ES-I3 (cell line): ENCODE data around the gene CYP2A6.
A peak's percentile ranks its signal among the peaks of the same experiment; 100 is the strongest.

Source experiments
- H3K36me3 ChIP-seq: 2 replicates; pipeline ENCODE4 v1.6.1; 2013; ENCODE audit warnings: mild to moderate bottlenecking, low read length, control low read depth, moderate library complexity; ENCODE audit not compliant: insufficient read depth
- H3K4me1 ChIP-seq: 2 replicates; pipeline ENCODE4 v1.6.1; 2013; ENCODE audit warnings: mild to moderate bottlenecking, control low read depth, low read length; ENCODE audit not compliant: insufficient read depth
- H3K9ac ChIP-seq: 2 replicates; pipeline ENCODE4 v1.6.1; 2013; ENCODE audit warnings: low read depth, mild to moderate bottlenecking, low read length, moderate library complexity
- H3K9me3 ChIP-seq: 2 replicates; pipeline ENCODE4 v1.6.1; 2013; ENCODE audit warnings: mild to moderate bottlenecking, low read length, moderate library complexity; ENCODE audit not compliant: control insufficient read depth, insufficient read depth

Gene CYP2A6

DNA sequence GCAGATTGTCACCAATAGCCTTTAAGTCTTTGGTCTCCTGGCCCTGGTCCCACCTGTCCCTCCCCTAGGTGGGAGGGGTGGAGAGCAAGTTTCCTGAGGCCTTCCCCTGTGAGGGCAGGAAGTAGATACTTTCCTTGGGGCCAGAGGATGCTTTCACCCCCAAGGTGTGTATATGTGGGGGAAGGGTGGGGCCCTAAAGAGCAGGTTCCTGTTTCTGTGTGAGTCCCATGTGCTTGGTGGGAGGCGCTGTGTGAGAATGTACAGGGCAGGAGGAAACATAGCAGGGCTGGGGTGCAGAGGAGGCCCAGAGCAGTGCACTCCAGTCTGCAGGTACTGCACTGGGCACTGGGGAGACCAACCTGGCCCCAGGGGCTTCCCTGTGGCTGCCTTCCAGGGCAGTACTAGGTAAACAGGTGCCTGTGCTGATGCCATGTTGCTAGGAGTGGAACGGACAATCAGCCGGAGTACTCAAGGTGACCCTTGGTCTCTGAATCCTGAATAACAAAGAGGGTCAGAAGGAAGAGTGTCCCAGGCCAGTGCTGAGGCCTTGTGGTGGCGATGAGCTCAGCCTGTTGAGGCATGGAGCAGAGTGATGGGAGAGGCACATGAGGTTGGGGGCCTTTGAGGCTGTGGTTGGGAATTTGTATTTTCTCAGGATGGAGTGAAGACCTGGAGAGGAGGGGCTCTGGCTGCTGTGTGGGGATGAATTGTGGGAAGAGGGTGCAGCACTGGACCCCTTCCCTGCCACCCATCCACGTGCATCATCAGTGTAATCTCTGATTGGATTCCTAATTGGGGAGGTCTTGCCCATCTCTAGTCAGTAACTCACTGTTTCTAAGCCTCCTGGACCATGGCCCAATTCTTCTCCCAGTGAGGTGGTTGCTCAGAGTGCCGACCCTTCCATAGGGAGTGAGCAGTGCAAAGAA is 46.1 kb downstream of the CYP2A6 start:
- H3K36me3 ChIP-seq = no peaks in the 10 kb centered on the region; the same call in 1 of the 2 replicates
- peaks cover 31% of the 10 kb centered on the region for H3K4me1 ChIP-seq

DNA sequence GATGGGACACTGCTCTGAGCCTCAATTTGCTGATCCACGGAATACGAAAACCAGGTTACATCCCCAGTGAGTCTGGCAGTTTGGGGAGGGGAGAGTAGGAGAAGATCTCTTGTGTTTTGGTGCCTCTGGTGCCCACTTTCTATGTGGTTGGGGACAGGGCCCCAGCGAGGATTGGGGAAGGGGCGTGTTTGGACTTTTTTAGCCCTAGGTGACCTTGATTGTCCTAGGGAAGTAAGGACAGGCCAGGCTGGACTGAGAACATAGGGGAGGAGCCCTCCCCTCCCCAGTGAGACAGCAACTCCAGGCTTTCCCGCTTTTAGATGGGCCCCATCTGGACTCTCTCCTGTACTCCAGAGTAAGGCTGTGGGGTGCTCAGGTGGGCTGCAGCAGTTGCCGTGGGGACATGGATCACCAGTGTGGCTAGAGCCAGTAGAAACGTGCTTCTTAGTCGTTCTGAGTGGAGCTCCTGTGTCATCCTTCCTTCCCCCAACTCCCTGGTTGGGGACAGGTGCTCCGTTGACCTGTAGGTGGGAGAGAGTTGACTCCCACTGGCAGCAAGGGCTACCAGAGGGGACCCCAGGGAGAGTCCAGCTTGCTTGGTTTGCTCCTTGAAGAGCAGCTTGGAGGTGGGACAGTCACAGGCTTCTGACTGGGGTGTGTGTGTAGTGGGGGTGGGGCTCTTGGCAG is 46.9 kb downstream of the CYP2A6 start:
- Histone ChIP-seq H3K9ac (no peak overlapping the region), H3K36me3 (no peaks in the 10 kb centered on the region; the same call in 1 of the 2 replicates), H3K4me1 (peaks cover 31% of the 10 kb centered on the region), H3K9me3 (no peaks in the 10 kb centered on the region)

More for the DNA sequence above, 46.1 kb downstream of the CYP2A6 start:
- H3K9ac ChIP-seq = no peak overlapping the region
- no peaks in the 10 kb centered on the region for H3K9me3 ChIP-seq

DNA sequence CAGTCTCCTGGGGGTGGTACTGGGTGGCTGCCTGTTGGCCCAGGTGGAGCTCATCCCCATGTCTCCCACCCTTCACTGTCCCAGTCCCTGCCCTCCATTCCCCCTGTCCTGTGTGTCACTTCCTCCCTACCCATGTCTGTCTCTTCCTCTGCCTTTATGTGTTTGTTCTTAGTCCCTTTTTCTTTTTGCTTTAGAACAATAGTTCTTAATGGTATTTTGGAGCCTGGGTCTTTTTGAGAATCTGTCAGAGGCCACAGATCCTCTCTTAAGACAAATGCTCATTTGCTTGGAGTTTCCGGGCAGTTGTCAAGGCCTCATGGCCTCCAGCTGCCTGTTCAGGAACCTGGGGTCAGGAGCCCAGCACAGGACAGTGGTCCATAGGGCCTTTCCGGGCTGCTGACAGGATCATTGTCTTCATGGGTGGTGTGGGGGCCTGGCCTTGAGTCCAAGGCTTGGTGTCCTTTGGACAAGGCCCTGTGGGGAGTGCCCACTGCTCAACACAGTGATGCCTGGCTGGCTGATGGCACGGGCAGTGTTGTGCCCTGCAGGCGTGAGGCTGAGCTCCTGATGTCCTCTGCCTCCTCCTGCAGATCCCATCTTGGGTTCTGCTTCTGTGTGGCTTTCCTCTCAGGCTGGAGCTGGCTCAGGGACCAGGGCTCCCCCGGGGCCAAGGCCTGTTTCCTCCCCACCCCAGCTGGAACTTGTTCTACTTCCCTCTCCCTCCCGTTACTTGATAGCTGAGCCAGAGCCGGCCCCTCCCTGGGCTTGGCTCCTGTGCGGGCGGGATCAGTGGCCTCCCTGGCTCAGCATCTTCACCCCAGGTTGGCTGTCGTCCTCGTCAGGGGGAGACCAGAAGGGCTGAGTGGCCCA is 47.7 kb downstream of the CYP2A6 start:
- no peaks in the 10 kb centered on the region; the same call in 1 of the 2 replicates for H3K36me3 ChIP-seq
- no peaks in the 10 kb centered on the region for H3K9me3 ChIP-seq
- no peak overlapping the region for H3K9ac ChIP-seq
- peaks cover 30% of the 10 kb centered on the region for H3K4me1 ChIP-seq

DNA sequence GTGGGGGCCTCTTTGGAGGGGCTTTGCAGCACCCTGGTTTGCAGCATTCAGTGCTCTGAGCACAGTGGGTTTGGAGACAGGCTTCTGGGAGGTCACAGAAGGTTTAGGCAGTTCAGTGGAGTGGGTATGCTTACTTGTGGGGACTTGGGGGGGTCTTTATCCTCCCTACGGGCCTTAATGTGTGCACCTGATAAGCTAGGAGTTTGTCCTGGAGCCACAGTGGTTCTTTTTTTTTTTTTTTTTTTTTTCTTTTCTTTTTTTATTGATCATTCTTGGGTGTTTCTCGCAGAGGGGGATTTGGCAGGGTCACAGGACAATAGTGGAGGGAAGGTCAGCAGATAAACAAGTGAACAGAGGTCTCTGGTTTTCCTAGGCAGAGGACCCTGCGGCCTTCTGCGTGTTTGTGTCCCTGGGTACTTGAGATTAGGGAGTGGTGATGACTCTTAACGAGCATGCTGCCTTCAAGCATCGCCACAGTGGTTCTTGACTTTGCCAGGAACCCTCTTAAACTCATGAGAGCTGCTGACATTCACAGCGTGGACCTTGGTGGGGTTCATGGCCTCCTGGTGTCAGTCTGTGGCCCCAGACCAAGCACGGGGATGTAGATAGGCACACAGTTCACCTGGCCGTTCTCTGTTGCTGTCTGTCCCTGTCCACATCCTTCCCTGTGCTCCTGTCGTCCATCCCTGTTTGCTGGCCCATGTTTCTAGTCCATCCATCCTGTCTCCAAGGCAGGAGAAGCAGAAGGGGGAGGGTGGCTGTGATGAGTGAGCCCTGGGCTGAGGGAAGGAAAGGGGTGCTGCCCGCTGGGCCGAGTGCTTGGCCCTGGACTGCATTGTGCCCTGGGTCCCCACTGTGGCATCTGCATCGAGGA is 48.6 kb downstream of the CYP2A6 start:
- H3K4me1 ChIP-seq = peaks cover 25% of the 10 kb centered on the region
- H3K9me3 ChIP-seq = no peaks in the 10 kb centered on the region
- H3K9ac ChIP-seq = no peak overlapping the region
- H3K36me3 ChIP-seq = no peaks in the 10 kb centered on the region; the same call in 1 of the 2 replicates

DNA sequence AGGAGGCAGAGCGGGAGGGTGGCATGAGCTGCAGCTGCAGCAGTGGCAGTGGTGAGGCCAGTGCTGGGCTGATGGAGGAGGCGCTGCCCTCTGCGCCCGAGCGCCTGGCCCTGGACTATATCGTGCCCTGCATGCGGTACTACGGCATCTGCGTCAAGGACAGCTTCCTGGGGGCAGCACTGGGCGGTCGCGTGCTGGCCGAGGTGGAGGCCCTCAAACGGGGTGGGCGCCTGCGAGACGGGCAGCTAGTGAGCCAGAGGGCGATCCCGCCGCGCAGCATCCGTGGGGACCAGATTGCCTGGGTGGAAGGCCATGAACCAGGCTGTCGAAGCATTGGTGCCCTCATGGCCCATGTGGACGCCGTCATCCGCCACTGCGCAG is 49.3 kb downstream of the CYP2A6 start:
- no peaks in the 10 kb centered on the region for H3K9me3 ChIP-seq
- peaks cover 24% of the 10 kb centered on the region for H3K4me1 ChIP-seq
- H3K9ac ChIP-seq = no peak overlapping the region
- H3K36me3 ChIP-seq = no peaks in the 10 kb centered on the region; the same call in 1 of the 2 replicates

DNA sequence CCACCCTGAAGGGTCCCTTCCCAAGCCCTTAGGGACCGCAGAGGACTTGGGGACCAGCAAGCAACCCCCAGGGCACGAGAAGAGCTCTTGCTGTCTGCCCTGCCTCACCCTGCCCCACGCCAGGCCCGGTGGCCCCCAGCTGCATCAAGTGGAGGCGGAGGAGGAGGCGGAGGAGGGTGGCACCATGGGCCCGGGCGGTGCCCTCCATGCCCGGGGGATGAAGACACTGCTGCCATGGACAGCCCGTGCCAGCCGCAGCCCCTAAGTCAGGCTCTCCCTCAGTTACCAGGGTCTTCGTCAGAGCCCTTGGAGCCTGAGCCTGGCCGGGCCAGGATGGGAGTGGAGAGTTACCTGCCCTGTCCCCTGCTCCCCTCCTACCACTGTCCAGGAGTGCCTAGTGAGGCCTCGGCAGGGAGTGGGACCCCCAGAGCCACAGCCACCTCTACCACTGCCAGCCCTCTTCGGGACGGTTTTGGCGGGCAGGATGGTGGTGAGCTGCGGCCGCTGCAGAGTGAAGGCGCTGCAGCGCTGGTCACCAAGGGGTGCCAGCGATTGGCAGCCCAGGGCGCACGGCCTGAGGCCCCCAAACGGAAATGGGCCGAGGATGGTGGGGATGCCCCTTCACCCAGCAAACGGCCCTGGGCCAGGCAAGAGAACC is 49.8 kb downstream of the CYP2A6 start:
- H3K9me3 ChIP-seq = no peaks in the 10 kb centered on the region
- H3K36me3 ChIP-seq = no peaks in the 10 kb centered on the region; the same call in 1 of the 2 replicates
- H3K4me1 ChIP-seq = peaks cover 19% of the 10 kb centered on the region; the same call in 1 of the 2 replicates
- H3K9ac ChIP-seq = peak overlapping the region; percentile 81

DNA sequence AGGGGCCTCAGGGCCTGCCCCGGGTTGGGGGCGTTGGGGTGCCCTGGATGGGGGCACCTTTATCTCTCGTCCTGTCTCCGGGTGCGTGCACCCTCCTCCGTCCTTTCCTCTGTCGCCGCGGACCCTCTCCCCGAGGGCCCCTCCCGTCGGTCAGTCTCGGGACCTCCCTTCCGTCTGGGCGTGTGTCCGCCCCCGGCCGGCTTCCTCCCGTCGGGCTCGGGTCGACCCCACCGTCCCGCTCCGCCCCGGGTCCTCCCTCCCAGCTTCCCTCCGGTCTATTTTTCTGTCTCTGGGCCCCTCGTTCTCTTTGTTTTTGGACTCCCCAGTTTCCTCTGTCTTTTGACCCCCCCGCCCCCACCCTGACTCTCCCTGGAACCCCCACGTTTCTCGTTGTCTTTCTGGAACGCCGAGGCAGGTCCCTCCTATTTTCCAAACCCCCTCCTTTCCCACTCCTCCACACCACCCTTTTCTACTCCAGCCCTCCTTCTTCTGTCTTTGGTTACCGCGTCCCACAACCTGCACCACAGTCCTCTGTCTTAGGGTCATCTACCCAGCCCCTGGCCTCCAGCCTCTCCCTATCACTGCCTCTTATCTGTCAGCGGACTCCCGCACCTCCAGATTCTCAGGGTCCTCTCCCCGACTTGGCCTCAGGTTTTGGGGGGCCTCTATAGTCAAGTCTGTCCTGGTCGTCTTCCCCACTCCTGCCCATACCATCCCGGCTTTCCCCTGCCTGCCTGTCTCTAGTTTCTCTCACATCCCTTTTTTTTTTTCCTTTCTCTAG is 50.5 kb downstream of the CYP2A6 start:
- Histone ChIP-seq H3K9me3 (no peaks in the 10 kb centered on the region), H3K4me1 (peaks cover 19% of the 10 kb centered on the region; the same call in 1 of the 2 replicates), H3K36me3 (no peaks in the 10 kb centered on the region; the same call in 1 of the 2 replicates), H3K9ac (peak overlapping the region; percentile 81)

DNA sequence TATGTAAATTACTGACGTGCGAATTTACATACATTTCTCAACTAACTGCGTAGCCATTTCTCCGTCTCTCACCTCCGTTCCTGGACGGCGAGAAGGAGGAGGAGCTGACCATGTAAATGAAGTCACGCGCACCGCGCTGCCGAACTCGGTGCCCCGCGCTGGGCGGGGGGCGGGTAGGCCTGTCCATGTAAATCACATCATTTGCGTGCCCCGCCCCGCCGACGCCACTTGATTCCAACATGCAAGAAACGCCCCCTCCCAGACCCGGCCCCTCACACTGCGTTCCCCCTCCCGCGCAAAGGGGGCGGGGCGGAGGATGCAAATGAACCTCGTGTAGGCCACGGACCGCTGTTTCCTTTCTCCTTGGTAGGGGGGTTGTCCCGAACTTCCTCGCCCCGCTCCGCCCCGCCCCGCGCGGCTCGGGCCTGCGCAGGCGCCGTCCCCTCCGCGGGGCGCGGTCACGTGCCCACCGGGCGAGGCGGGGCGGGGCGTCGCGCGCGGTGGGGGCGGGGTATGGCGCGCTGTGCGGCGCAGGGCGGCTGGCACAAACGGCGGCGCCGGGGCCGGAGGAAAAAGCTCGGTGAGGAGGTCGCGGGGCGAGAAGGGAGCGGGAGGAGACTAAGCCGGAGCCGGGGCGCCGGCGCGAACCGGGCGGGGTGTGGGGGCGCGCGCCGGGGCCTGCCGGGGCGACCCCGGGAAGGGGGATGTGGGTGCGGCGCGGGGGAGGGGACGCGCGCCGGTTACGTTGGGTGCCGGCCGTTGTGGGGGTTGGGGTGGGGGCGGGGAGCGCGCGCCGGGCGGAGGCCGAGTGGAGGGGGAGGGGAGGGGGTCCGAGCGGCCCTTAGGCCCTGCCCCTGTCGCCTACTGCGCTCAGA is 51.3 kb downstream of the CYP2A6 start, which contains the start of gene EGLN2:
TSS of gene EGLN2 (plus strand) at position 509 of the 875 bp plus-strand sequence. CDS start 1,382 bp downstream, outside the sequence.
- Histone ChIP-seq H3K9ac (peak within 1 kb of the TSS; percentile 86), H3K9me3 (no peaks in the 10 kb centered on the region), H3K4me1 (peaks cover 14% of the 10 kb centered on the region; the same call in 1 of the 2 replicates), H3K36me3 (no peaks in the 10 kb centered on the region; the same call in 1 of the 2 replicates)

DNA sequence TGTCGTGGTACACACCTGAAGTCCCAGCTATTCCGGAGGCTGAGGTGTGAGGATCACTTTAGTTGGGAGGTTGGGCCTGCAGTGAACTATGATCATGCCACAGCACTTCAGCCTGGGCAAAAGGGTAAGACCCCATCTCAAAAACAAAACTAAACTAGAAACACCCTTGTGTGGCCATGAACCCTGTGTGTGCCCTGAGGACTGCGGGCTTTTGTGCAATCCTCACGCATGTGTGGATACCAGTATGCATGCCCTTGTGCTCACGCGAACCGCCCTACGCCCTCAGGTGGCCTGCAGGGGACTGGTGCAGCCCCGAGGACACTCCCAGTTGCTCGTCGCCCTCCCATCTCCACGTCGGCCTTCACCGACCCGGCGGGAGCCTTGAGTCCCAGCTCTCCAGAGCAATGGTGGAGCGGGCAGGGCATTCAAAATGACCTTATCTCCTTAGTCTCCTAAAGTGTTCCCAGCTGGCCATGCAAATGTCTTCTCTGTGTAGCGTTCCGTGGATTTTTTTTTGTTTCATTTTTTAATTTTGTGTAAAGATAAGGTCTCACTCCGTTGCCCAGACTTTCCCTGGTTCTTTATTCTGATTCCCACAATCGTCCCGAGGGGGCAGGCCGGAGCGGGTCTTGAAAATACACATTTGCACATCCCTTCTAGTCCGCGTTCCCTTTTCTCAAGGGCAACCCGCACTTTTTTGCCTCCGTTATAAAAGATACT is 52.1 kb downstream of the CYP2A6 start:
- H3K9ac ChIP-seq = peak overlapping the region; percentile 86
- H3K9me3 ChIP-seq = no peaks in the 10 kb centered on the region
- H3K4me1 ChIP-seq = peaks cover 8% of the 10 kb centered on the region; the same call in 1 of the 2 replicates
- H3K36me3 ChIP-seq = no peaks in the 10 kb centered on the region; the same call in 1 of the 2 replicates

DNA sequence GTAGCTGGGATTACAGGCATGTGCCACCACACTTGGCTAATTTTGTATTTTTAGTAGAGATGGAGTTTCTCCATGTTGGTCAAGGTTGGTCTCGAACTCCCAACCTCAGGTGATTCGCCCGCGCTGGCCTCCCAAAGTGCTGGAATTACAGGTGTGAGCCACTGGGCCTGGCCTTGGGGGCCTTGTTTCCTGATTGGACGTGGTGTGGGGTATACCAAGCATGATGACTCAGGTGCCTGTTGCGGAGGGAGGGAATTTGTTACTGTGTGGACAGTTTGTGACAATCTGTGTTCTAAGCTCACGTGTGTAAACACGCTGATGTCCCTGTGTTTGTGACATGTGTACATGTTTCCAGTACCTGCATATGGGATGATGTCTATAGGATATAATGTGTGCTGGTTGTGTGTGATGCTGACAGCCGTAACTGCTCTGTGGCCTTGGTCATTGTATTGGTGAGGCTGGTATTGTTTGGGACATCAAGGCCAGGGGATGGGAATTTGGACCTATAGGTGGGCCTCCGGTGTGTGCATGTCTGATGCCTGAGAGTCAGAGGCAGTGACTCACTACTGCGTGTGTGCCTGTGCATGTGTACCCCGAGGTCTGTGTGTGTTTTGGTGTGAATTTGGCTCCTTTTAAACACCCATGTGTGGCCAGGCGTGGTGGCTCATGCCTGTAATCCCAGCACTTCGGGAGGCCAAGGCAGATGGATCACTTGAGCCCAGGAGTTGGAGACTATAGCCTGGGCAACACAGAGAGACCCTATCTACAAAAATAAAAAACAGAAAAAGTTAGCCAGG is 52.9 kb downstream of the CYP2A6 start:
- Histone ChIP-seq H3K9me3 (no peaks in the 10 kb centered on the region), H3K9ac (no peak overlapping the region)

More for the DNA sequence above, 52.9 kb downstream of the CYP2A6 start:
- Histone ChIP-seq H3K36me3 (no peaks in the 10 kb centered on the region; the same call in 1 of the 2 replicates), H3K4me1 (peaks cover under 1% of the 10 kb centered on the region; the same call in 1 of the 2 replicates)
